H1 (cell line): ENCODE measurements around the gene ATP2A3. TPM values are rescaled to one million over a fixed set of nuclear protein-coding genes. Genes with fewer than 3 reads are reported as not detected.

Experiments
- CBX5 ChIP-seq: fragments of 300-800, 300-1000 bp; sonication (generic); IDR thresholded peaks from 2 replicates; pipeline ENCODE4 v1.7.1; 2016; ENCODE audit warnings: antibody characterized with exemption, low read length, low read depth
- RFX5 ChIP-seq: IDR thresholded peaks from 2 replicates; pipeline ENCODE4 v1.6.1; 2011; ENCODE audit warnings: low read depth, low read length, improper control_type of control experiment, borderline replicate concordance
- TAF1 ChIP-seq: IDR thresholded peaks from 2 replicates; pipeline ENCODE4 v1.6.1; 2011; ENCODE audit warnings: mild to moderate bottlenecking, low read depth, low read length
- polyA plus RNA-seq, 7 experiments: library from polyadenylated mRNA; depleted of rRNA in 3 of 7; stranded (reverse) in 5 of 7; unstranded in 2 of 7; fragments of >200 nt in 5 of 7; fragments of 200-250 nt in 2 of 7; gene quantifications; 1 replicate in 5 of 7; 2 replicates in 1 of 7; 4 replicates in 1 of 7; pipeline versions ENCODE4 v1.2.1 to v1.2.3, GENCODE V29; 2011 to 2013; ENCODE audit warnings: missing spikeins in 2 of 7, mixed read lengths in 2 of 7
- total RNA-seq: library from RNA; stranded (reverse); fragmentation: NEBNext Ultra II Directional; extraction: Animal tissue kit (Norgen Biotek cat#: 25700); gene quantifications from 2 replicates; pipeline ENCODE4 v1.2.1, GENCODE V29; 2021
- TF ChIP-seq, protein P1 (sequence below): IDR thresholded peaks from 2 replicates; pipeline ENCODE4 v1.6.1; 2012; ENCODE audit warnings: inconsistent platforms

The ATP2A3 gene
- total and polyA plus RNA-seq, 2 of the 8 experiments (the other 6 are each of a cell fraction or from before 2014, with no cell fraction given) = 18.4 to 32.5 TPM

DNA sequence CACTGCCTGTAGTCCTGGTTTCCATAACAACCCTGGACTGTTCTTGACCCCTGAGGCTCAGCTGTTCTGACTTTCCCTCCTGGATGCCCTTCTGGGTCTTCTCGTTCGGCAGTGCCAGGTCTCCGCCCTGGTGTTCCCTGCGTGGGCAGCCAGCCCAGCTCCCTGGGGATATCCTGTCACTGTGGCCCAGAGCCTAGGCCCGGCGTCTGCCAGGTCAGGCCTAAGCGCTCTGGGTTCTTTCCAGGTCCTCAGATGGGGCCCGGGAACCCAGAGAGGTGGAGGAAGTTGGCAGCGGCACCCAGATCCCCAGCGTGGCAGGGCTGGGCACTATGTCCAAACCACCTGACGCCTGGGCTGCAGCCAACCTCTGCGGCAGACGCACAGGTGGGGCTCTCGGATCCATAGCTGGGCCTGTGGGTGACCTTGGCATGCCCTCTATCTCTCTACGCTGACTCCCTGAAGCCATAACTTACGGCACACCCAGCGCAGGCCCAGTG lies 12.5 kb upstream of the ATP2A3 start (continued):
- TF ChIP-seq, protein P1, sequence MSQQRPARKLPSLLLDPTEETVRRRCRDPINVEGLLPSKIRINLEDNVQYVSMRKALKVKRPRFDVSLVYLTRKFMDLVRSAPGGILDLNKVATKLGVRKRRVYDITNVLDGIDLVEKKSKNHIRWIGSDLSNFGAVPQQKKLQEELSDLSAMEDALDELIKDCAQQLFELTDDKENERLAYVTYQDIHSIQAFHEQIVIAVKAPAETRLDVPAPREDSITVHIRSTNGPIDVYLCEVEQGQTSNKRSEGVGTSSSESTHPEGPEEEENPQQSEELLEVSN = no peak
- TF ChIP-seq TAF1 (no peak), RFX5 (no peak), CBX5 (no peak)
